Ammon's horn (tissue), 1 donor: ENCODE measurements around the gene SLC39A7.

Experiments used
- DNase-seq: peaks from one replicate; pipeline ENCODE4 v3.0.0-alpha.2; 2016; ENCODE audit warnings: low spot score

Gene SLC39A7

GRCh38 chr6:33190504-33191107, 10.1 kb upstream of the SLC39A7 start:
- DNase-seq: no peak

- no peak for DNase-seq
Observed at GRCh38 chr6:33191383-33192104, 9.1 kb upstream of the SLC39A7 start.

GRCh38 chr6:33192105-33192646, 8.5 kb upstream of the SLC39A7 start, which contains the start of gene COL11A2:
Gene COL11A2 (minus strand): TSS chr6:33192467. CDS start chr6:33192240, 227 bp downstream.
- no peak for DNase-seq

GRCh38 chr6:33192671-33193602, 7.7 kb upstream of the SLC39A7 start:
- DNase-seq: peak; percentile 83

GRCh38 chr6:33193619-33194018, 7.0 kb upstream of the SLC39A7 start:
- no peak for DNase-seq

GRCh38 chr6:33194431-33194979, 6.2 kb upstream of the SLC39A7 start:
- no peak for DNase-seq

- no peak for DNase-seq
Observed at GRCh38 chr6:33195304-33196165, 5.1 kb upstream of the SLC39A7 start.

GRCh38 chr6:33197431-33198048, 3.1 kb upstream of the SLC39A7 start:
- peak; percentile 79 for DNase-seq

- DNase-seq: no peak
Observed at GRCh38 chr6:33198159-33198852, 2.4 kb upstream of the SLC39A7 start.

- no peak for DNase-seq
Observed at GRCh38 chr6:33198853-33199436, 1.7 kb upstream of the SLC39A7 start.

GRCh38 chr6:33199687-33200218, 914 bp upstream of the SLC39A7 start:
- DNase-seq: peak; percentile 65

GRCh38 chr6:33201147-33201545, 479 bp downstream of the SLC39A7 start:
- DNase-seq: no peak

- no peak for DNase-seq
Observed at GRCh38 chr6:33201935-33202334, 1.3 kb downstream of the SLC39A7 start.

- no peak for DNase-seq
Observed at GRCh38 chr6:33202799-33203198, 2.1 kb downstream of the SLC39A7 start.

GRCh38 chr6:33203443-33204164, 2.9 kb downstream of the SLC39A7 start:
- no peak for DNase-seq

GRCh38 chr6:33204165-33204414, 3.4 kb downstream of the SLC39A7 start:
- no peak for DNase-seq

- DNase-seq: peak; percentile 97
Observed at GRCh38 chr6:33204415-33205190, 3.9 kb downstream of the SLC39A7 start, which contains the start of gene HSD17B8. Gene HSD17B8 (plus strand): TSS chr6:33204655. CDS start chr6:33204669, 14 bp downstream.
